LNCAP (cell line): ENCODE data around the gene COL11A1.

ENCODE experiments used
- TF ChIP-seq, protein P1 (sequence below): fragments of 450-650 bp; IDR thresholded peaks from 2 replicates; pipeline ENCODE4 v1.5.1; 2017; ENCODE audit warnings: mild to moderate bottlenecking

COL11A1 gene

DNA sequence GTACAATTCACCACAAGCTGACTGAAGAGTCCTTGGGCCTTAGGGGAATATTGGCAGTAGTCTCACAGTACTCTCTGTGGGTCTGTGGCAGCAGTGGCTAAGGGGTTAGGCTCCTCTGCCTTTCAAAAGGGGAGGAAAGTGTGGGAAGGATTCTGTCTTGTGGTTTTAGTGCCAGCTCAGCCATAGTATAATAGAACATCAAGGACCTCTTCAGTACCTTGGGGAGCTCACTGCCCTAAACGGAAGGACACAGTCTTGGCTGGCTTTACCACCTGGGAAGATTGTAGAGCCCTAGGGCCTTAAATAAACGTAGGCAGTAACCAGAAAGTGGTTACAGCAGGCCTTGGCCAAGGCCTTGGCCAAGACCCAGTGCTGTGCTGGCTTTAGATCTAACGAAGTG lies 265.7 kb downstream of the COL11A1 start:
- TF ChIP-seq, protein P1, sequence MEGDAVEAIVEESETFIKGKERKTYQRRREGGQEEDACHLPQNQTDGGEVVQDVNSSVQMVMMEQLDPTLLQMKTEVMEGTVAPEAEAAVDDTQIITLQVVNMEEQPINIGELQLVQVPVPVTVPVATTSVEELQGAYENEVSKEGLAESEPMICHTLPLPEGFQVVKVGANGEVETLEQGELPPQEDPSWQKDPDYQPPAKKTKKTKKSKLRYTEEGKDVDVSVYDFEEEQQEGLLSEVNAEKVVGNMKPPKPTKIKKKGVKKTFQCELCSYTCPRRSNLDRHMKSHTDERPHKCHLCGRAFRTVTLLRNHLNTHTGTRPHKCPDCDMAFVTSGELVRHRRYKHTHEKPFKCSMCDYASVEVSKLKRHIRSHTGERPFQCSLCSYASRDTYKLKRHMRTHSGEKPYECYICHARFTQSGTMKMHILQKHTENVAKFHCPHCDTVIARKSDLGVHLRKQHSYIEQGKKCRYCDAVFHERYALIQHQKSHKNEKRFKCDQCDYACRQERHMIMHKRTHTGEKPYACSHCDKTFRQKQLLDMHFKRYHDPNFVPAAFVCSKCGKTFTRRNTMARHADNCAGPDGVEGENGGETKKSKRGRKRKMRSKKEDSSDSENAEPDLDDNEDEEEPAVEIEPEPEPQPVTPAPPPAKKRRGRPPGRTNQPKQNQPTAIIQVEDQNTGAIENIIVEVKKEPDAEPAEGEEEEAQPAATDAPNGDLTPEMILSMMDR = no peak

DNA sequence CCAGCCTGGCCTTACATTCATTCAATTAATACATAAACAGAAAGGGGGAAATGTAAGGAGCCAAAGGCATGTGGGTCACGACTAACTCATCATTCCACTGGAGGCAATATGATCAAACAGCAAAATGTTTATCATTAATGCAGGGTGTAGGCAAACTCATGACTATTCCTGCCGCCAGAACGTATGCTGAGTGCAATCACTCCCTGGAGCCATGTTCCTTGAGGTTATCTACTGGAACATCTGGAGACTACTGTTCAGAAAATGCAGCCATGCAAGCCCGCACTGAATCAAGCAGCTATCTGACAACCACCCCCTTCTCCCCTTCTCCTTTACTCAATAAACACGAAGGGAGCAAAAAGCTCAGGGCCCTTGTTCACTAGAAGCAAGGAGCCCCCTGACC lies 267.6 kb downstream of the COL11A1 start:
- TF ChIP-seq, protein P1 = no peak

DNA sequence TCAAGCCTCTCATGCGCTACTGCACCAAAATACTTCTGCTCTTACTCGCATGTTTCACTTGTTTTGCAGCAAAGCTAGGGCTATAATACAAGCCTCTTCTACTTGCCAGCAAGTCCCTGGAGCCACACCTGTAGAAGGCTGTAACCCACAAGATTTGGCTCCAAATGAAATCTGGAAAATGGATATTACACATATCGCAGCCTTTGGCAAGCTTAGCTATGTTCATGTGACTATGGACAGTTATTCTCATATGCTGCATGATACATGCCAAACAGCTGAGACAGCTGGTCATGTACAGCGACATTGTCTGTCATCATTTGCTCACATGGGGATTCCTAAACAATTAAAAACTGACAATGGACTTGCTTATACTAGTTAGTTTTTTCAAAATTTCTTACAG lies 270.3 kb downstream of the COL11A1 start:
- TF ChIP-seq, protein P1 = no peak

DNA sequence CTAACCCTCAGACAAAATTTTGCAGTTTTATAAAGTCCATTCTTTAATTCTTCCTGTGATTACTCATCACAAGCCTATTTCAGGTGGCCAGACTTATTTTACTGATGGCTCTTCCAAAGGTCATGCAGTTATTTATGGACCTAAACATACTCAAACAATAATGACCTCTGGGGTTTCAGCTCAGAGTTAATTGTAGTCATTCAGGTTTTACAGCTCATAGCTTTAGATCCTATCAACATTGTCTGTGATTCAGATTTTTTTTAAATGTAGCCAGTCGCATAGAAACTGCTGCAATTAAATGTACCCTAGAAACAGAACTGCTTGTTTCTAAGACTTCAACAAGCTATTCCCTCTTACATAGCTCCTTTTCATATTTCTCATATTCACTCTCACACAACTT lies 270.8 kb downstream of the COL11A1 start:
- TF ChIP-seq, protein P1 = no peak

DNA sequence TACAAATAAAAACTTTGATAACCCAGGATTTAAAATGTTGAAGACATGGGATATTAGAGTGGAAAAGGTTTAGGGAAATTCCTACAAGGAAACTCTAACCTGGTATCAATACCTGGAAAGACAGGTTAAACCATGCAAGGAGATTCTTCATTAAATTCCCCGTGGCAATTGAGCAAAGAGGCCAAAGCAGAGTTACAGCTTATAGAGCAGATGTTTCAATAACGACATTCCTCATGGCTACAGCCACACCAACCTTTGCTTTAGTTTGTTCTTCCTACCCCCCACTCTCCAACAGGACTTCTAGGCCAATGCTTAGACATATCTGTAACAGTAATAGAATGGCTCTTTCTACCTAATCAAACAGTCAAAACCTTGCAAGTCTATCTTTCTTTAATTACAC lies 271.3 kb downstream of the COL11A1 start:
- TF ChIP-seq, protein P1 = no peak

DNA sequence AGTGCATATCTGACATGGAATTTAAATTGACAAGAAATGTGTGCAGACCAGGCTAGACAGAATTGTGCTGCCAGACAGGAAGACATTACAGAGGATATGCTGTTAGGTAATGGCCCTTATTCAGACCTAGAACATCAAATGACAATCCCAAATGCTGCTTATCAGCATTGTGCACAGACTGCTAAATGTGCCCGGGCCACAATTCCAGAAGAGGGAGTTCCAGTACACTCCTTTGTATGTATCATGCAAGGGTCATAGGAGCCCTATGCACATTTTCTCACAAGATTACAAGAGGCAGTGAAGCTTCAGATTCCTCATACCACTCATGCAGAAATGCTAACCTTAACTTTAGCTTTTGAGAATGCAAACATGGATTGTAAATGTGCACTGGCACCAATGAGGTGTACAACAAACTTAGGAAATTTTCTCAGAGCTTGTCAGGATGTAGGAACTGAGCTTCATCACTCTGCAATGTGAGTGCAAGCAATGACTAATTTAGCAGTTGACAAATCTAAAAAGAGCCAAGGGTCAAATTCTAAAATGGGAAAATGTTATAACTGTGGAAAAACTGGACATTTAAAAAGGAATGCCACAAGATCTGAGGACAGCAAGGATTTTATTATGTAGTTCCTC lies 273.5 kb downstream of the COL11A1 start:
- TF ChIP-seq, protein P1 = no peak

DNA sequence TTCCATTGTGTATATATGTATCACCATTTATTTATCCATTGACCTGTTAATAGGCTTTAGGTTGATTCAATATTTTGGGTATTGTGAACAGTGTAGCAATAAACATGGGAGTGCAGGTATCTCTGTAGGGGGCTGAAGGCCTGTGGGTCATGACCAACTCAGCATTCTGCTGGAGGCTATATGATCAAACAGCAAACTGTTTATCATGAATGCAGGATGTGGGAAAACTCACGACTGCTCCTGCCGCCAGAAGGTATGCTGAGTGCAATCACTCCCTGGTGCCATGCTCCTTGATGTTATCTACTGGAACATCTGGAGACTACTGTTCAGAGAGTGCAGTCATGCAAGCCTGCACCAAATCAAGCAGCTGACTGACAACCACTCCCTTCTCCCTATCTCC lies 275.2 kb downstream of the COL11A1 start:
- TF ChIP-seq, protein P1 = no peak
